ENCODE data around the gene ZNF865. TPM values are rescaled to one million over a fixed set of nuclear protein-coding genes. Genes with fewer than 3 reads are reported as not detected.

Gene ZNF865
- total and polyA plus RNA-seq, 2 of the 8 experiments (the other 6 are each of a cell fraction or from before 2014, with no cell fraction given), result 3.5 to 13.6 TPM

DNA sequence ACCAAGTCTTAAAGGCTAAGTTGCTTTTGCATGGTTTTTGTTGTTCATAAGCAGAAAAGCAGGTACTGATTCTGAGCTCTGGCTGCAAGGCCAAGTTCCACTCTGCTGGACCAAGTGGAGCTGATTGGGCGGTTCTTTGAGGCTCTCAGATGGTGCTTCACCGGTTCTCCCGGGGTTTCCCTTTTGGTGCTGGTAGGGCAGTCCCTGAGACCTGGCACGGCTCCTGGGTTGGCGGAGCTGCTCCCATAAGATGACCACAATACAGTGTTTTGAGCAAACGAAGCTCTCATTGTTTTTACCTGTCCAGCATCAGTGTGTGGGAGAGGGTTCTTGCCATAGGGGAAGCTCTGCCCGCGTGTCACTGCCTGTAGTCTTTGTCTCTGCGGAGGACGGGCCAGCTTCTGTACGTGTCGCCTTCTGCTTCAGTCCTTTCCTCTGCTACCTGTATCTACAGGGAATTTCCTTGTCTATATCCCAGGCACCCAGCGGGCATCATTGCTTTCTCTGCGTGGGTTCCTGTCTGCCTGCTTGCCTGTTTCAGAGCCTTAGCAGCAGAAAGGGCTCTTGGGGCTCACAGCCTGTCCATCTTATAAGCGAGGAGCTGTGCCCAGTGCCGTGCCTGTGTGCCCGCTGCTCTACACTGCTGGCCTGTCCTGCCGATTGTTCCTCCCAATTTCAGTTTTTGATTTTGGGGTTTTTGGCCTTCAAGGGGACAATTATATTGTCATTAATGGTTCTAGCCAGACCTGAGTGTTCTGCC, 51.7 kb downstream of the ZNF865 start:
- DNase-seq (ENCODE audit: low read depth in 1 of 2, low spot score in 2 of 2) (no peak), FAIRE-seq (no peak)
- Histone ChIP-seq H4K8ac (ENCODE audit: extremely low read depth, insufficient read depth, low read length) (no peak overlapping the region), H2AFZ (ENCODE audit: low read length) (no peak overlapping the region), H3K18ac (ENCODE audit: extremely low read depth, low read length) (no peak overlapping the region), H2BK5ac (ENCODE audit: low read depth, low read length) (peak overlapping the region; percentile 80), H4K91ac (replicated peaks; ENCODE audit: insufficient read length, low read length) (no peak overlapping the region), H2AK5ac (ENCODE audit: low read depth, low read length) (0 out of 2 replicates have a peak overlapping the region, but pooled peaks have one; percentile 46), H2BK12ac (ENCODE audit: low read depth, low read length) (no peak overlapping the region), H3K79me2 (ENCODE audit: control insufficient read depth in 1 of 2, insufficient read depth in 2 of 2, low read length in 2 of 2) (peaks cover 45 to 63% of the 10 kb centered on the region in 2 experiments), H3K4me2 (ENCODE audit: insufficient read depth in 1 of 2, low read depth in 2 of 2, low read length in 2 of 2) (peak overlapping the region; percentile 81 to 94), H4K5ac (ENCODE audit: insufficient read length, low read depth, low read length) (no peak overlapping the region), H3K14ac (ENCODE audit: insufficient read length) (no peak overlapping the region), H3K23me2 (ENCODE audit: low read depth, low read length) (peaks cover 13% of the 10 kb centered on the region), H3K79me1 (ENCODE audit: low read depth, low read length) (peaks cover 8% of the 10 kb centered on the region; the same call in 1 of the 2 replicates), H3K4me3 (ENCODE audit: extremely low read depth in 1 of 4, insufficient read depth in 2 of 4, low read depth in 3 of 4, low read length in 4 of 4) (peak overlapping the region; percentile 84 to 93 (median 92); a peak in 7 of 8 replicates), H4K20me1 (replicated peaks in 1 of 2; ENCODE audit: control insufficient read depth in 1 of 2, insufficient read depth in 2 of 2, low read length in 2 of 2) (peaks cover 23 to 24% of the 10 kb centered on the region in 2 experiments), H3K27me3 (replicated peaks in 1 of 4; ENCODE audit: control insufficient read depth in 3 of 4, extremely low read depth in 1 of 4, insufficient read depth in 3 of 4, low read length in 3 of 4) (no peaks in the 10 kb centered on the region), H3K27ac (ENCODE audit: low read depth, low read length) (no peak overlapping the region; the same call in 1 of the 2 replicates), H2BK15ac (ENCODE audit: low read length) (0 out of 2 replicates have a peak overlapping the region, but pooled peaks have one; percentile 53), H3K9me3 (ENCODE audit: insufficient read depth in 2 of 2, low read depth in 1 of 2, low read length in 1 of 2) (no peaks in the 10 kb centered on the region), H3K4me1 (replicated peaks in 1 of 4; ENCODE audit: control insufficient read depth in 3 of 4, insufficient read depth in 4 of 4, low read length in 3 of 4) (peaks cover 3 to 16% (median 10%) of the 10 kb centered on the region in 4 experiments; a peak in 6 of 7 replicates), H2BK120ac (replicated peaks; ENCODE audit: low read depth, low read length) (no peak overlapping the region), H3K36me3 (ENCODE audit: control insufficient read depth in 2 of 4, insufficient read depth in 4 of 4, low read length in 3 of 4) (peaks cover 7 to 21% (median 18%) of the 10 kb centered on the region in 4 experiments; a peak in 6 of 8 replicates), H3K23ac (ENCODE audit: insufficient read length) (no peak overlapping the region), H3K9ac (replicated peaks in 1 of 4; ENCODE audit: extremely low read depth in 1 of 4, low read depth in 3 of 4, low read length in 3 of 4) (peak overlapping the region in 3 of 4 experiments; percentile 5 to 100 (median 98); a peak in 4 of 7 replicates), H3K4ac (replicated peaks; ENCODE audit: insufficient read length, low read depth, low read length) (no peak overlapping the region), H3K56ac (replicated peaks; ENCODE audit: insufficient read length, low read depth, low read length) (no peak overlapping the region), H2BK20ac (ENCODE audit: low read length) (no peak overlapping the region)
- no peak for TF ChIP-seq TAF7 (optimal IDR thresholded peaks at IDR 0.05; ENCODE audit: borderline replicate concordance, low read depth, low read length)
- TF ChIP-seq POLR2A (IDR thresholded peaks at IDR 0.05; ENCODE audit: control extremely low read depth in 1 of 2, low read depth in 2 of 2, low read length in 2 of 2), result peak in 1 of 2 experiments; percentile 27; a peak in 1 of 3 replicates
- POLR2A ChIA-PET (ENCODE audit: partially characterized antibody), result interaction anchor here (0.6 to 5.8 kb wide), 16 partner anchors 8 to 462 kb away, joined by 3 to 75 read pairs (median 4); partner anchors contain the start of gene EPN1
- CTCF ChIA-PET (ENCODE audit: partially characterized antibody), result interaction anchor here (0.6 to 2.8 kb wide), 7 partner anchors 14 to 1330 kb away, joined by 3 to 19 read pairs (median 3); partner anchors contain the start of gene SYT5
- WGBS, 2 experiments (ENCODE audit: extremely low coverage in 1 of 2, insufficient coverage in 1 of 2, insufficient read length in 1 of 2, insufficient replicate concordance in 2 of 2, low coverage in 1 of 2, low lambda C conversion rate in 2 of 2, missing lambda C conversion rate in 1 of 2), result 75% methylated on average over 18 of the region's 18 CpGs; no CpG with 5 or more reads in 1 of the 2 experiments

All from H1 (cell line).